22Rv1 (cell line): ENCODE data around the gene BSG.

Experiments
- ZFX ChIP-seq: fragments of 450-650 bp; IDR thresholded peaks from 2 replicates; pipeline ENCODE4 v1.6.1; 2017; ENCODE audit warnings: antibody characterized with exemption, borderline replicate concordance
- TF ChIP-seq, protein P1 (sequence below): fragments of 450-650 bp; IDR thresholded peaks from 2 replicates; pipeline ENCODE4 v1.5.1; 2017; ENCODE audit warnings: mild to moderate bottlenecking

DNA sequence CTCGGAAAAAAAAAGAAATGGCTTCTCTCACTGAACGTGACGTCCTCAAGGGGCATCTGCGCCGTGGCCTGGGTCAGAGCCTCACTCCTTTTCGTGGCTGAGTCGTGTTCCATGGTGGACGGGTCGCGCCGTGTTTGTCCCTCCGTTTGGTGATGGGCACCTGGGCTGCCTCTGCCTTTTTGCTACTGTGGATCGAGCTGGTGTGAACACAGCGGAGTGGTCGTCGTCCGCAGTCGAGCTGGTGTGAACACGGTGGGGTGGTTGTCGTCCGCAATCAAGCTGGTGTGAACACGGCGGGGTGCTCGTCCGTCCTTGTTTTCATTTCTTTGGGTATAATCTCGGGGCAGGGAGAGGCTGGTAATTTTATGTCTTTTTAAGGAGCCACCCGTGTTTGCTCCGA lies 28.9 kb downstream of the BSG start:
- TF ChIP-seq, protein P1, sequence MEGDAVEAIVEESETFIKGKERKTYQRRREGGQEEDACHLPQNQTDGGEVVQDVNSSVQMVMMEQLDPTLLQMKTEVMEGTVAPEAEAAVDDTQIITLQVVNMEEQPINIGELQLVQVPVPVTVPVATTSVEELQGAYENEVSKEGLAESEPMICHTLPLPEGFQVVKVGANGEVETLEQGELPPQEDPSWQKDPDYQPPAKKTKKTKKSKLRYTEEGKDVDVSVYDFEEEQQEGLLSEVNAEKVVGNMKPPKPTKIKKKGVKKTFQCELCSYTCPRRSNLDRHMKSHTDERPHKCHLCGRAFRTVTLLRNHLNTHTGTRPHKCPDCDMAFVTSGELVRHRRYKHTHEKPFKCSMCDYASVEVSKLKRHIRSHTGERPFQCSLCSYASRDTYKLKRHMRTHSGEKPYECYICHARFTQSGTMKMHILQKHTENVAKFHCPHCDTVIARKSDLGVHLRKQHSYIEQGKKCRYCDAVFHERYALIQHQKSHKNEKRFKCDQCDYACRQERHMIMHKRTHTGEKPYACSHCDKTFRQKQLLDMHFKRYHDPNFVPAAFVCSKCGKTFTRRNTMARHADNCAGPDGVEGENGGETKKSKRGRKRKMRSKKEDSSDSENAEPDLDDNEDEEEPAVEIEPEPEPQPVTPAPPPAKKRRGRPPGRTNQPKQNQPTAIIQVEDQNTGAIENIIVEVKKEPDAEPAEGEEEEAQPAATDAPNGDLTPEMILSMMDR = no peak
- TF ChIP-seq ZFX = no peak
